ENCODE data around the gene PRKCD.

PRKCD gene

GRCh38 chr3:53222183-53222901 is 61.3 kb downstream of the PRKCD start:
- no peak for TF ChIP-seq CTCF (IDR thresholded peaks at IDR 0.05; ENCODE audit: insufficient read depth, low read length, poor library complexity, severe bottlenecking)
- H3K36me3 ChIP-seq (ENCODE audit: control insufficient read depth, insufficient read depth, low read length): peaks cover 33% of the 10 kb centered on the region

GRCh38 chr3:53223025-53223424 is 62.0 kb downstream of the PRKCD start:
- TF ChIP-seq CTCF (IDR thresholded peaks at IDR 0.05; ENCODE audit: insufficient read depth, low read length, poor library complexity, severe bottlenecking): no peak
- Histone ChIP-seq H3K36me3 (ENCODE audit: control insufficient read depth, insufficient read depth, low read length) (peaks cover 36% of the 10 kb centered on the region), H3K4me3 (replicated peaks; ENCODE audit: low read depth, low read length) (no peak overlapping the region), H3K27me3 (replicated peaks; ENCODE audit: control insufficient read depth, insufficient read depth, low read length) (no peaks in the 10 kb centered on the region)
- DNase-seq (ENCODE audit: extremely low read depth, insufficient read length): no peak

More at GRCh38 chr3:53222183-53222901, 61.3 kb downstream of the PRKCD start:
- Histone ChIP-seq H3K27me3 (replicated peaks; ENCODE audit: control insufficient read depth, insufficient read depth, low read length) (no peaks in the 10 kb centered on the region), H3K4me3 (replicated peaks; ENCODE audit: low read depth, low read length) (no peak overlapping the region)
- no peak for DNase-seq (ENCODE audit: extremely low read depth, insufficient read length)

GRCh38 chr3:53223541-53223966 is 62.5 kb downstream of the PRKCD start:
- TF ChIP-seq CTCF (IDR thresholded peaks at IDR 0.05; ENCODE audit: insufficient read depth, low read length, poor library complexity, severe bottlenecking): no peak
- H3K27me3 ChIP-seq (replicated peaks; ENCODE audit: control insufficient read depth, insufficient read depth, low read length): no peaks in the 10 kb centered on the region
- no peak for DNase-seq (ENCODE audit: extremely low read depth, insufficient read length)
- H3K4me3 ChIP-seq (replicated peaks; ENCODE audit: low read depth, low read length): no peak overlapping the region
- peaks cover 39% of the 10 kb centered on the region for H3K36me3 ChIP-seq (ENCODE audit: control insufficient read depth, insufficient read depth, low read length)

DNA sequence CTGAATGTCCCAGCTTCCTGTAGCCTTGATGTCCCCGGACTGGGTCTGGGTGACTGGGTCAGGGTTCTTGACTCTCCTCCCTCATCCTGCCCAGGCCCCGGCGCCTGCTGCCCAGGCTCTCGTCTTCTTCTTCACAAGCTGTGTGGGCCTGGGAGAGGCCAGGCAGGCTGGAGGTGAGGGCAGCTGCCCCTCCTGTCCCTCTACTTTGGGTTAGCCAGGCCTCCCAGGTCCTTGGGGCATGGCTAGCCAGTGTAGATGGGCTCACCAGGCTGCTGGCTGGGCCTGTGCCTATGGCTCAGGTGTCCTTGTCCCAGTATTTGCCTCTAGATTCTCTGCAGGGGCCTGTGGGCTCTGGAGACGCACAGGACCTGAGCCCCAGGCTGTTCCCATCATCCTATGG is 63.0 kb downstream of the PRKCD start:
- DNase-seq (ENCODE audit: extremely low read depth, insufficient read length): no peak
- no peak for TF ChIP-seq CTCF (IDR thresholded peaks at IDR 0.05; ENCODE audit: insufficient read depth, low read length, poor library complexity, severe bottlenecking)
- no peak overlapping the region for H3K4me3 ChIP-seq (replicated peaks; ENCODE audit: low read depth, low read length)
- peaks cover 44% of the 10 kb centered on the region for H3K36me3 ChIP-seq (ENCODE audit: control insufficient read depth, insufficient read depth, low read length)
- H3K27me3 ChIP-seq (replicated peaks; ENCODE audit: control insufficient read depth, insufficient read depth, low read length): no peaks in the 10 kb centered on the region

GRCh38 chr3:53224536-53224935 is 63.5 kb downstream of the PRKCD start:
- no peaks in the 10 kb centered on the region for H3K27me3 ChIP-seq (replicated peaks; ENCODE audit: control insufficient read depth, insufficient read depth, low read length)
- no peak overlapping the region for H3K4me3 ChIP-seq (replicated peaks; ENCODE audit: low read depth, low read length)
- peaks cover 48% of the 10 kb centered on the region for H3K36me3 ChIP-seq (ENCODE audit: control insufficient read depth, insufficient read depth, low read length)
- DNase-seq (ENCODE audit: extremely low read depth, insufficient read length): no peak
- no peak for TF ChIP-seq CTCF (IDR thresholded peaks at IDR 0.05; ENCODE audit: insufficient read depth, low read length, poor library complexity, severe bottlenecking)

Measured in GM06990 (cell line).